ENCODE data around the gene LGALS3BP. TPM values are rescaled to one million over a fixed set of nuclear protein-coding genes. Genes with fewer than 3 reads are reported as not detected.

Gene LGALS3BP
- total RNA-seq, 1 experiment from 2014 or later: 57.9 TPM

- TF ChIP-seq E2F1 (CRISPR knock-in tag; IDR thresholded peaks at IDR 0.05): no peak
- H3K27ac Mint-ChIP-seq: no peak overlapping the region
- ChIA-PET POLR2A (no interaction called here), CTCF (no interaction called here)
- peaks cover 3% of the 10 kb centered on the region for H3K9me3 Mint-ChIP-seq
- no peaks in the 10 kb centered on the region; the same call in 1 of the 2 replicates for H3K27me3 Mint-ChIP-seq (ENCODE audit: low read depth)
- no peak overlapping the region for H3K4me3 Mint-ChIP-seq
- no peak for ATAC-seq
- DNase-seq (ENCODE audit: low spot score): no peak
- peaks cover 3% of the 10 kb centered on the region for H3K36me3 Mint-ChIP-seq
- H3K4me1 Mint-ChIP-seq: no peaks in the 10 kb centered on the region
Measured at GRCh38 chr17:78956254-78956653, 23.5 kb downstream of the LGALS3BP start.

- Mint-ChIP-seq H3K27me3 (ENCODE audit: low read depth) (peaks cover 6% of the 10 kb centered on the region), H3K4me1 (no peaks in the 10 kb centered on the region), H3K27ac (no peak overlapping the region), H3K36me3 (peaks cover 17% of the 10 kb centered on the region), H3K9me3 (peaks cover 19% of the 10 kb centered on the region), H3K4me3 (no peak overlapping the region)
- TF ChIP-seq NR2C2 (CRISPR knock-in tag; IDR thresholded peaks at IDR 0.05): no peak
- no peak for TF ChIP-seq ATF2 (CRISPR knock-in tag; IDR thresholded peaks at IDR 0.05; ENCODE audit: borderline replicate concordance, low read depth)
- no peak for TF ChIP-seq IRF1 (CRISPR knock-in tag; IDR thresholded peaks at IDR 0.05)
- TF ChIP-seq HMGA2 (CRISPR knock-in tag; IDR thresholded peaks at IDR 0.05): no peak
- no peak for TF ChIP-seq ZBTB21 (CRISPR knock-in tag; IDR thresholded peaks at IDR 0.05; ENCODE audit: borderline replicate concordance)
- no peak for TF ChIP-seq USF1 (CRISPR knock-in tag; IDR thresholded peaks at IDR 0.05)
- TF ChIP-seq AR (CRISPR knock-in tag; IDR thresholded peaks at IDR 0.05): no peak
- TF ChIP-seq ZNF425 (CRISPR knock-in tag; conservative IDR thresholded peaks at IDR 0.05): no peak
- no peak for TF ChIP-seq ZNF396 (CRISPR knock-in tag; IDR thresholded peaks at IDR 0.05; ENCODE audit: borderline replicate concordance)
- ChIA-PET CTCF (interaction anchor here (0.9 kb wide), 1 partner anchor 89 kb away, joined by 3 read pairs; no protein-coding TSS in a partner anchor), POLR2A (no interaction called here)
- ATAC-seq: no peak
- DNase-seq (ENCODE audit: low spot score): no peak
Measured at GRCh38 chr17:78954684-78955083, 25.0 kb downstream of the LGALS3BP start.

Measured in WTC11 (cell line).